Measurements from ENCODE around the gene IRS1.
"Not testable (repeated sequence)": the region's sequence is repeated elsewhere in the genome, so short reads cannot be mapped to it uniquely, and the experiment has no call there.

Gene IRS1

DNA sequence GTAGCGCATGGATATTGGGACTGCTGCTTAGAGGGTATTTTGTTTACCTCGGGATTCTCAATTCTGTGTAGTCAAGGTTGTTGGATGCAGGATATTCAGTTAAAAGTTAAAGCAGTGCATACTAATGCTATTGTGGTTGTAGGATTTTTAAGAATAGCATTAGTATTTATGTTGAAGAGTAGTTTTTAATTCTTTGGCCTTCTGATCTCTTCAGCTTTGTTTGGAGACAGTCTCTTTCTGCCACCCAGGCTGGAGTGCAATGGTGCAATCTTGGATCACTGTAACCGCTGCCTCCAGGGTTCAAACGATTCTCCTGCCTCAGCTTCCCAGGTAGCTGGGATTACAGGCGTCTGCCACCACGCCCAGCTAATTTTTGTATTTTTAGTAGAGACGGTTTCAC is 37.7 kb upstream of the IRS1 start:
- no peak overlapping the region for H3K27ac ChIP-seq (ENCODE audit: low read depth, low read length)
- no peak overlapping the region for H3K4me3 ChIP-seq (ENCODE audit: low read depth, low read length)
- H3K36me3 ChIP-seq (ENCODE audit: control insufficient read depth, insufficient read depth, low read length), result peaks cover 10% of the 10 kb centered on the region; the same call in 1 of the 2 replicates
- H3K9me3 ChIP-seq (ENCODE audit: control insufficient read depth, insufficient read depth, low read depth, low read length), result no peaks in the 10 kb centered on the region; the same call in 1 of the 2 replicates
- peaks cover 10% of the 10 kb centered on the region for H3K4me1 ChIP-seq (ENCODE audit: control insufficient read depth, insufficient read depth, low read length)
- no peaks in the 10 kb centered on the region; the same call in 1 of the 2 replicates for H3K27me3 ChIP-seq (ENCODE audit: control insufficient read depth, insufficient read depth, low read length)
- no peak overlapping the region for H3K9ac ChIP-seq (ENCODE audit: low read length)

DNA sequence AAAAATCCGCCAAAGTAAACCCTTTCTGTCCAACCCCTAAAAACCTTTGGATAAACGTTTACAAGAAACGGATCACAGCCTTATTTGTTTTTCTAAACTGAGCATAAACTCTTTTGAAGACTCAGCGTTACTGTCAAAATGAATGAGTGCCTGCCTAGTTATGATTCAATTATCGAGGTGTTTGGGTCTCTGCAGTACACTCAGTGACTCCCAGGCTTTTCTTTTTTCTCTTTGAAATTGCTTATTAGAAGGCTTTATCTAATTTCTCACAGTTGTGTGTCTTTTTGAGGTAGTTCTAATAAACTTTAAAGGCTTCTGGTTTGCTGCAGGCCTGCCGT is 36.9 kb upstream of the IRS1 start:
- Histone ChIP-seq H3K36me3 (ENCODE audit: control insufficient read depth, insufficient read depth, low read length) (peaks cover 10% of the 10 kb centered on the region; the same call in 1 of the 2 replicates), H3K27me3 (ENCODE audit: control insufficient read depth, insufficient read depth, low read length) (no peaks in the 10 kb centered on the region; the same call in 1 of the 2 replicates), H3K27ac (ENCODE audit: low read depth, low read length) (peak overlapping the region; percentile 64), H3K4me1 (ENCODE audit: control insufficient read depth, insufficient read depth, low read length) (peaks cover 10% of the 10 kb centered on the region), H3K9me3 (ENCODE audit: control insufficient read depth, insufficient read depth, low read depth, low read length) (no peaks in the 10 kb centered on the region), H3K9ac (ENCODE audit: low read length) (peak overlapping the region; percentile 74), H3K4me3 (ENCODE audit: low read depth, low read length) (peak overlapping the region; percentile 64)

DNA sequence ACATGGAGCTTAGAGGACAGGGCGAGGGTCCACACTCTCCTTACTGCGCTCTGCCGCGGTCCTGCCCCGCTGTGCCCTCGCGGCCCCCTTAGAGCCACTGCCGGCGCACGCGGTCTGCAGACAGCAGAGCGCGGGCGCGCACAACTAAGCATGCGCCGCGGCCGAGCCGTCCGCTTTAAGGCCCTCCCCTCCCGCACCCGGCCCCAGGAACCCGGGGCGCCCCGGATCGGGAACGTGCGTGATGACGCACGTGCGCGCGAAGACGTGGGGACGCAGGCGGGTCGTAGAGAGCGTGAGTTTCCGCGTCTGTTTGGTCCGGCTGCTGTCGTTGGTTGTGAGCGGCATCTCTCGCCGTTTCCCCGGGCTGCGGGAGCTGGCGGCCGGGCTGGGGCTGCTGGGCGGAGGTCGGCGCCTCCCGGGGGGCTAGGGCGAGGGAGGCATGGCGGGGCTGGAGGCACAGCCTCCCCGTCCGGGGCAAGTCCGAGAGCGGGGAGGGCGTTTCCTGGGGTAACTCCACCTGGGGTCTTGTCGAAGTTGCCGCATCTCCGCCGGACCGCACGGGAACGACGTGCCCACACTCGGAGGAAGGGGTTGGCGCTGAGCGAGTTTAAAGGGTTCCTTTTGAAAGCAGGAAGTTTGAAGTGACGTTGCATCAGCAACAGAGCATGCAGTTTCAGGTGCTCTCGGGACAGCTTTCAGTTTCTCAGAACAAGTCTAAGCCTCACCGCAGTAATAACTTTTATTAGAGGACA is 36.4 kb upstream of the IRS1 start, which contains the start of gene RHBDD1:
TSS of gene RHBDD1 (plus strand) at position 259 of the 752 bp plus-strand sequence. CDS start 28,640 bp downstream, outside the sequence.
- no peaks in the 10 kb centered on the region for H3K9me3 ChIP-seq (ENCODE audit: control insufficient read depth, insufficient read depth, low read depth, low read length)
- peaks cover 10% of the 10 kb centered on the region for H3K4me1 ChIP-seq (ENCODE audit: control insufficient read depth, insufficient read depth, low read length)
- H3K27me3 ChIP-seq (ENCODE audit: control insufficient read depth, insufficient read depth, low read length), result no peaks in the 10 kb centered on the region; the same call in 1 of the 2 replicates
- peak within 1 kb of the TSS; percentile 74 for H3K9ac ChIP-seq (ENCODE audit: low read length)
- H3K4me3 ChIP-seq (ENCODE audit: low read depth, low read length), result peak within 1 kb of the TSS; percentile 64
- H3K36me3 ChIP-seq (ENCODE audit: control insufficient read depth, insufficient read depth, low read length), result peaks cover 10% of the 10 kb centered on the region; the same call in 1 of the 2 replicates
- H3K27ac ChIP-seq (ENCODE audit: low read depth, low read length), result peak within 1 kb of the TSS; percentile 64

DNA sequence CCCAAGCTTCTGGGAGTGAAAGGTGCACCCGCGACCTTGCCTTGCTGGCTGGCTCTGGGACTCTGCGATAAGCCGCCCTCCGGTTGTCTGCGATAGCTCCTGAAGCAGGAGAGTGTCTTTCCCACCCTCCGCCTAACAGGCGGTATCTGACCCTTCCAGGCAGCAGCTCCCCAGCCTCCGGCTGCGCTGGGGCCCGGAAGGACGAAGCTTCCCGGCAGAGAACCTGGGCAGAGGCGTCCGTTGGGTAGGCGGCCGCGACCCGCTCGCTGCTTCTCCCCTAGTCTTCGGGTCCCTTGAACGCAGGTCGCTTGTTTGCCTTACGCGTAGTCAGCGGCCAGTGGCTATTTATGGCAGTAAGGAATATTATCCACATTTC is 35.8 kb upstream of the IRS1 start:
- H3K4me3 ChIP-seq (ENCODE audit: low read depth, low read length), result peak overlapping the region; percentile 64
- H3K9ac ChIP-seq (ENCODE audit: low read length), result peak overlapping the region; percentile 74
- H3K36me3 ChIP-seq (ENCODE audit: control insufficient read depth, insufficient read depth, low read length), result peaks cover 10% of the 10 kb centered on the region; the same call in 1 of the 2 replicates
- H3K27me3 ChIP-seq (ENCODE audit: control insufficient read depth, insufficient read depth, low read length), result no peaks in the 10 kb centered on the region; the same call in 1 of the 2 replicates
- H3K27ac ChIP-seq (ENCODE audit: low read depth, low read length), result peak overlapping the region; percentile 64
- peaks cover 10% of the 10 kb centered on the region for H3K4me1 ChIP-seq (ENCODE audit: control insufficient read depth, insufficient read depth, low read length)
- no peaks in the 10 kb centered on the region for H3K9me3 ChIP-seq (ENCODE audit: control insufficient read depth, insufficient read depth, low read depth, low read length)

DNA sequence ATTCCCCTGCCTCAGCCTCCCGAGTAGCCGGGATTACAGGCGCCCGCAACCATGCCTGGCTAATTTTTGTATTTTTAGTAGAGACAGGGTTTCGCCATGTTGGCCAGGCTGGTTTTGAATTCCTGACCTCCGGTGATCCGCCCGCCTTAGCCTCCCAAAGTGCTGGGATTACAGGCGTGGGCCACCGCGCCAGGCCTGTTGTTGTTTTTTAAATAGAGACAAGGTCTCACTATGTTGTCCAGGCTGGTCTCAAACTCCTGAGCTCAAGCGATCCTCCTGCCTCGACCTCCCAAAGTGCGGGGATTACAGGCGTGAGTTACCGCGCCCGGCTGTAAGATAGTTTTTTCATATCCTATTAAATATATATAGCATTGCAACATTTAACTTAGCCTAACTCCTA is 35.3 kb upstream of the IRS1 start:
- H3K9me3 ChIP-seq (ENCODE audit: control insufficient read depth, insufficient read depth, low read depth, low read length); H3K27ac ChIP-seq (ENCODE audit: low read depth, low read length); H3K27me3 ChIP-seq (ENCODE audit: control insufficient read depth, insufficient read depth, low read length); H3K36me3 ChIP-seq (ENCODE audit: control insufficient read depth, insufficient read depth, low read length); H3K9ac ChIP-seq (ENCODE audit: low read length); H3K4me1 ChIP-seq (ENCODE audit: control insufficient read depth, insufficient read depth, low read length): not testable (repeated sequence)
- peak overlapping the region; percentile 64 for H3K4me3 ChIP-seq (ENCODE audit: low read depth, low read length)

DNA sequence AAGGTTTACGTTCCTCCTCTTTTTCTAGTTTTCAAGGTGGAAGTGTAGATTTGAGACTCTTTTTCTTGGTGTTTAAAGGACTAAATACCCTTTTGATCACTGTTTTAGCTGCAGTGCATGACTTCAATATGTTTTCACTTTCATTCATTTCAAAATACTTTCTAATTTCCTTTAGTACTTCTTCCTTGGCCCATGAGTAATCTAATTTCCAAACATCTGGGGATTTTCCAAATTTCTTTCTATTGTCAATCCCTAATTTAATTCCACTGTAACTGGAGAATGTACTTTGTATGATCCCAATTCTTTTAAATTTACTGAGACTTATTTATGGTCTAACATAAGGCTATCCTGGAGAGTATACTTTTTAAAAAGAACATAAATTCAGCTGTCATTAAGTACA is 32.4 kb upstream of the IRS1 start:
- Histone ChIP-seq H3K4me3 (ENCODE audit: low read depth, low read length) (no peak overlapping the region), H3K4me1 (ENCODE audit: control insufficient read depth, insufficient read depth, low read length) (peaks cover 7% of the 10 kb centered on the region), H3K36me3 (ENCODE audit: control insufficient read depth, insufficient read depth, low read length) (no peaks in the 10 kb centered on the region), H3K27ac (ENCODE audit: low read depth, low read length) (no peak overlapping the region), H3K27me3 (ENCODE audit: control insufficient read depth, insufficient read depth, low read length) (no peaks in the 10 kb centered on the region; the same call in 1 of the 2 replicates), H3K9me3 (ENCODE audit: control insufficient read depth, insufficient read depth, low read depth, low read length) (no peaks in the 10 kb centered on the region), H3K9ac (ENCODE audit: low read length) (no peak overlapping the region)

DNA sequence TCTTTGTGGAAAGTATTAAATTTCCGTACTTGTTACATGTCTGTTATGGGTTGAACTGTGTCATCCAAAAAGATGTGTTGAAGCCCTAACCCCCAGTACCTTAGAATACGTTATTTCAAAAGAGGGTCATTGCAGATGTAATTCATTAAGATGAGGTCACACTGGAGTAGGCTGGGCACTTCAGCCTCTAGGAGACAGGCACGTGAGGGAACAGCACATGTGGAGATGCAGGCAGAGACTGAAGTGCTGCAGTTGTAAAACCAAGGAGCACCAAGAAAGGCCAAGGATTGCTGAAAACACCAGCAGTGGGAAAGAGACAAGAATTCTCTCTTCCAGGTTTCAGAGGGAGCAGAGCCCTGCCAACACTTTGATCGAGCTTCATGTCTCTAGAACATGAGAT is 31.6 kb upstream of the IRS1 start:
- no peaks in the 10 kb centered on the region; the same call in 1 of the 2 replicates for H3K27me3 ChIP-seq (ENCODE audit: control insufficient read depth, insufficient read depth, low read length)
- H3K9ac ChIP-seq (ENCODE audit: low read length), result no peak overlapping the region
- H3K36me3 ChIP-seq (ENCODE audit: control insufficient read depth, insufficient read depth, low read length), result no peaks in the 10 kb centered on the region
- H3K4me1 ChIP-seq (ENCODE audit: control insufficient read depth, insufficient read depth, low read length), result no peaks in the 10 kb centered on the region
- H3K9me3 ChIP-seq (ENCODE audit: control insufficient read depth, insufficient read depth, low read depth, low read length), result no peaks in the 10 kb centered on the region
- no peak overlapping the region for H3K4me3 ChIP-seq (ENCODE audit: low read depth, low read length)
- H3K27ac ChIP-seq (ENCODE audit: low read depth, low read length), result no peak overlapping the region

DNA sequence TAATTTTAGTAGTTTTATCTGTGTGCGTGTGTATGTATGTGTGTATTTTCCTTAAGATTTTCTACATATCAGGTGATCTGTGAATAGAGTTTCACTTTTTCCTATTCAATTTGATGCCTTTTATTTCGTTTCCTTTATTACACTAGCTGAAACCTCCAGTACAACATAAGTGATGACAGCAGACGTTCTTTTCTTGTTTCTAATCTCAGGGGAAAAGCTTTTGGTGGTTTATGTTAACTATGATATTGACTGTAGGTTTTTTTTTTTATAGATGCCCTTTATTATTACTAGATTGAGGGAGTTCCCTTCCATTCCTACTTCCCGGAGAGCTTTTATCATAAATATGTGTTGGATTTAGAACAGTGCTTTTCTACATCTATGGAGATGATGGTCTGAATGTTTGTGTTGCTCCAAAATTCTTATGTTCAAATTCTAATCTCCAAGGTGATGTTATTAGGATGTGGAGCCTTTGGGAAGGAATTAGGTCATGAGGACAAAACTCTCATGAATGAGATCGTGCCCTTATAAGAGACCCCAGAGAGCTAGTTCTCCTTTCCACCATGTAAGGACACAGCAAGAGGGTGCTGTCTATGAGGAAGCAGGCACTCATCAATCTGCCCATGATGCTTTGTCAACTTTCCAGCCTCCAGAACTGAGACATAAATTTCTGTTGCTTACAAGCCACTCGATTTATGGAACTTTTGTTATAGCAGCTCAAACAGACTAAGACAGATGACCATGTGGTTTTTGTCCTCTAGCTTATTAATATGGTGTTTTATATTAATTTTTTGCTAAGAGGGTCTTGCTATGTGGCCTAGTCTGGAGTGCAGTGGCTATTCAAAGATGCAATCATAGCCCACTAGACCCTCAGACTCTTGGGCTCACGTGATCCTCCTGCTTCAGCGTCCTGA is 30.4 kb upstream of the IRS1 start:
- no peaks in the 10 kb centered on the region for H3K9me3 ChIP-seq (ENCODE audit: control insufficient read depth, insufficient read depth, low read depth, low read length)
- no peaks in the 10 kb centered on the region for H3K27me3 ChIP-seq (ENCODE audit: control insufficient read depth, insufficient read depth, low read length)
- H3K27ac ChIP-seq (ENCODE audit: low read depth, low read length), result no peak overlapping the region
- H3K9ac ChIP-seq (ENCODE audit: low read length), result no peak overlapping the region
- no peak overlapping the region for H3K4me3 ChIP-seq (ENCODE audit: low read depth, low read length)
- no peaks in the 10 kb centered on the region for H3K36me3 ChIP-seq (ENCODE audit: control insufficient read depth, insufficient read depth, low read length)
- H3K4me1 ChIP-seq (ENCODE audit: control insufficient read depth, insufficient read depth, low read length), result no peaks in the 10 kb centered on the region

DNA sequence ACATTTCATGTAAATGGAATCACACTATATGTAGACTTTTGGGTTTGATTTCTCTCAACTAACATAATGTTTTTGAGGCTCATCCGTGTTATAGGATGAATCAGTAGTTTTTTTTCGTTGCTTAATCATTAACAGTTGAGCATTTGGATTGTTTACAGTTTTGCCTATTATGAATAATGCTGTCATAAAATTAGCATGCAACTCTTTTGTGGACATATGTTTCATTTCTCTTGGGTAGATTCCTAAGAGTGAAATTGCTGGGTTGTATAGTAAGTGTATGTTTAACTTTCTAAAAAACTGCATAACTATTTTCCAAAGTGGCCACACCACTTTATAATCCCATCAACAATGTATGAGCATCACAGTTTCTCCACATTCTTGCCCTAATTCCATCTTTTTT is 28.6 kb upstream of the IRS1 start:
- Histone ChIP-seq H3K36me3 (ENCODE audit: control insufficient read depth, insufficient read depth, low read length) (no peaks in the 10 kb centered on the region), H3K9me3 (ENCODE audit: control insufficient read depth, insufficient read depth, low read depth, low read length) (no peaks in the 10 kb centered on the region), H3K4me1 (ENCODE audit: control insufficient read depth, insufficient read depth, low read length) (no peaks in the 10 kb centered on the region), H3K27ac (ENCODE audit: low read depth, low read length) (no peak overlapping the region), H3K4me3 (ENCODE audit: low read depth, low read length) (no peak overlapping the region), H3K27me3 (ENCODE audit: control insufficient read depth, insufficient read depth, low read length) (no peaks in the 10 kb centered on the region), H3K9ac (ENCODE audit: low read length) (no peak overlapping the region)

DNA sequence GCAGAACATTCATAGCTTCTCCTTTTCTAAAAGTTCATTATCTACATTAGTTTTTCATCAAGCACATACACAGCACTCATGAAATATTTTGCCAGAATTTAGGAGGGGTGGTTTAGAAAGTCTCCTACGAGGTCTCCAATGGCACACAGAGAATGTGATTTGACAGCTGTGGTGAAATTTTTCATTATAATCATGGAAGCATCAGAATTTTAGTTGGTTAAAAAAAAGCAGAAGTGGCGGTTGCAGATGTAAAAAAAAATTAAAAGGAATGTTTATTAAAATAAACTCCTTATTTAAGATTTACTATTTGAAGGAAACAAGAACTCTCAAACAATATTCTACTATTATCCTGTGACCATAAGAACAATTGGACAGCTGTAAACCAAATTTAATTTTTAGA is 25.4 kb upstream of the IRS1 start:
- H3K27ac ChIP-seq (ENCODE audit: low read depth, low read length), result no peak overlapping the region

DNA sequence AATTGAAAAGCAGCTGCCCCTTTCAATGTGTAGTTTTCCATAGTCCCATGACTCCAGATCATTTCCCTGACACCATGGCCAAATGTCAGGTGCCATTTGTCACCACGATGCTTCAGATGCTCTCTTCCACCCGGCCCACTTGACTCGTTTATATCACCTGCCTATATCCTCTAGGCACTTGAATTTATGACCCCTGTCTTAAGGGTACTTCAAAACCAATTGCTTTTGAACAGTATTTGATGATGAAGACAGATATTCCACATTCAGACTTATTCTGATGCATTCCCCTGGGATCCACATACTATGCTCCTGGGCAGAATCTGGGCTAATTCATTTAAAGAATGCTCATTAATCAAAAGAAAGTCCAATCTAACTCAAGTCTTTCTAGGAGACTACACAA is 19.3 kb upstream of the IRS1 start:
- no peaks in the 10 kb centered on the region for H3K27me3 ChIP-seq (ENCODE audit: control insufficient read depth, insufficient read depth, low read length)
- H3K9me3 ChIP-seq (ENCODE audit: control insufficient read depth, insufficient read depth, low read depth, low read length), result no peaks in the 10 kb centered on the region
- no peaks in the 10 kb centered on the region for H3K4me1 ChIP-seq (ENCODE audit: control insufficient read depth, insufficient read depth, low read length)
- H3K27ac ChIP-seq (ENCODE audit: low read depth, low read length), result no peak overlapping the region
- H3K4me3 ChIP-seq (ENCODE audit: low read depth, low read length), result no peak overlapping the region
- no peaks in the 10 kb centered on the region for H3K36me3 ChIP-seq (ENCODE audit: control insufficient read depth, insufficient read depth, low read length)
- no peak overlapping the region for H3K9ac ChIP-seq (ENCODE audit: low read length)

More for the DNA sequence above, 25.4 kb upstream of the IRS1 start:
- Histone ChIP-seq H3K27me3 (ENCODE audit: control insufficient read depth, insufficient read depth, low read length) (no peaks in the 10 kb centered on the region), H3K9me3 (ENCODE audit: control insufficient read depth, insufficient read depth, low read depth, low read length) (no peaks in the 10 kb centered on the region), H3K4me3 (ENCODE audit: low read depth, low read length) (no peak overlapping the region), H3K9ac (ENCODE audit: low read length) (no peak overlapping the region), H3K4me1 (ENCODE audit: control insufficient read depth, insufficient read depth, low read length) (no peaks in the 10 kb centered on the region), H3K36me3 (ENCODE audit: control insufficient read depth, insufficient read depth, low read length) (no peaks in the 10 kb centered on the region)

Data from HUES6 (cell line).